HL-60 (cell line): ENCODE measurements around the gene PPP6R2.

Experiments
- GABPA ChIP-seq: IDR thresholded peaks from 2 replicates; pipeline ENCODE4 v1.6.1; 2012; ENCODE audit warnings: low read depth
- POLR2AphosphoS5 ChIP-seq: IDR thresholded peaks from 2 replicates; pipeline ENCODE4 v1.6.1; 2012; ENCODE audit warnings: low read depth
- SPI1 ChIP-seq: IDR thresholded peaks from 2 replicates; pipeline ENCODE4 v1.6.1; 2012; ENCODE audit warnings: low read depth, mild to moderate bottlenecking, borderline replicate concordance
- TF ChIP-seq, protein P1 (sequence below): IDR thresholded peaks from one replicate; pipeline ENCODE4 v1.5.1; 2011; ENCODE audit warnings: low read length, control low read depth, inconsistent platforms; ENCODE audit not compliant: insufficient read depth
- TF ChIP-seq, protein P2 (sequence below): IDR thresholded peaks from 2 replicates; pipeline ENCODE4 v1.6.1; 2012; ENCODE audit warnings: low read depth; ENCODE audit not compliant: insufficient replicate concordance

DNA sequence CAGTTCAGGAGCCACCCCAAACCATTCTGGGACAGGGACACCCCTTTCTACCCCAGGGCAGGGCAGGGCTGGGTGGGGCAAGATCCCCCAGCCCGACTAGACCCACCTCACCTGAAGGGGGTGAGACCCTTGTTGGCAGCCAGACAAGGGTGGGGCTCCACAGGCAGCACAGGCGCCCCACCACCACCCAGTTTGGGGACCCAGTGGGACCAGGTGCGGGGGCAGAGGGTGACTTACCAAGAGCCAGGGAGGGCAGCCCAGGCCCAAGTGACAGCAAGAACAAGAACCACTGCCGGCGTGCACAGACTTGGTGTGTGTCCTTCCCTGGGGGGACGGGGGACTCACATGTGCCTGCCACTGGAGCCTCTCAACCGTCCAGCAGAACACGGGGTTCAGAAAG is 140.4 kb downstream of the PPP6R2 start:
- TF ChIP-seq, protein P1, sequence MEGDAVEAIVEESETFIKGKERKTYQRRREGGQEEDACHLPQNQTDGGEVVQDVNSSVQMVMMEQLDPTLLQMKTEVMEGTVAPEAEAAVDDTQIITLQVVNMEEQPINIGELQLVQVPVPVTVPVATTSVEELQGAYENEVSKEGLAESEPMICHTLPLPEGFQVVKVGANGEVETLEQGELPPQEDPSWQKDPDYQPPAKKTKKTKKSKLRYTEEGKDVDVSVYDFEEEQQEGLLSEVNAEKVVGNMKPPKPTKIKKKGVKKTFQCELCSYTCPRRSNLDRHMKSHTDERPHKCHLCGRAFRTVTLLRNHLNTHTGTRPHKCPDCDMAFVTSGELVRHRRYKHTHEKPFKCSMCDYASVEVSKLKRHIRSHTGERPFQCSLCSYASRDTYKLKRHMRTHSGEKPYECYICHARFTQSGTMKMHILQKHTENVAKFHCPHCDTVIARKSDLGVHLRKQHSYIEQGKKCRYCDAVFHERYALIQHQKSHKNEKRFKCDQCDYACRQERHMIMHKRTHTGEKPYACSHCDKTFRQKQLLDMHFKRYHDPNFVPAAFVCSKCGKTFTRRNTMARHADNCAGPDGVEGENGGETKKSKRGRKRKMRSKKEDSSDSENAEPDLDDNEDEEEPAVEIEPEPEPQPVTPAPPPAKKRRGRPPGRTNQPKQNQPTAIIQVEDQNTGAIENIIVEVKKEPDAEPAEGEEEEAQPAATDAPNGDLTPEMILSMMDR: no peak
- TF ChIP-seq POLR2AphosphoS5 (no peak), GABPA (no peak), SPI1 (no peak)
- TF ChIP-seq, protein P2, sequence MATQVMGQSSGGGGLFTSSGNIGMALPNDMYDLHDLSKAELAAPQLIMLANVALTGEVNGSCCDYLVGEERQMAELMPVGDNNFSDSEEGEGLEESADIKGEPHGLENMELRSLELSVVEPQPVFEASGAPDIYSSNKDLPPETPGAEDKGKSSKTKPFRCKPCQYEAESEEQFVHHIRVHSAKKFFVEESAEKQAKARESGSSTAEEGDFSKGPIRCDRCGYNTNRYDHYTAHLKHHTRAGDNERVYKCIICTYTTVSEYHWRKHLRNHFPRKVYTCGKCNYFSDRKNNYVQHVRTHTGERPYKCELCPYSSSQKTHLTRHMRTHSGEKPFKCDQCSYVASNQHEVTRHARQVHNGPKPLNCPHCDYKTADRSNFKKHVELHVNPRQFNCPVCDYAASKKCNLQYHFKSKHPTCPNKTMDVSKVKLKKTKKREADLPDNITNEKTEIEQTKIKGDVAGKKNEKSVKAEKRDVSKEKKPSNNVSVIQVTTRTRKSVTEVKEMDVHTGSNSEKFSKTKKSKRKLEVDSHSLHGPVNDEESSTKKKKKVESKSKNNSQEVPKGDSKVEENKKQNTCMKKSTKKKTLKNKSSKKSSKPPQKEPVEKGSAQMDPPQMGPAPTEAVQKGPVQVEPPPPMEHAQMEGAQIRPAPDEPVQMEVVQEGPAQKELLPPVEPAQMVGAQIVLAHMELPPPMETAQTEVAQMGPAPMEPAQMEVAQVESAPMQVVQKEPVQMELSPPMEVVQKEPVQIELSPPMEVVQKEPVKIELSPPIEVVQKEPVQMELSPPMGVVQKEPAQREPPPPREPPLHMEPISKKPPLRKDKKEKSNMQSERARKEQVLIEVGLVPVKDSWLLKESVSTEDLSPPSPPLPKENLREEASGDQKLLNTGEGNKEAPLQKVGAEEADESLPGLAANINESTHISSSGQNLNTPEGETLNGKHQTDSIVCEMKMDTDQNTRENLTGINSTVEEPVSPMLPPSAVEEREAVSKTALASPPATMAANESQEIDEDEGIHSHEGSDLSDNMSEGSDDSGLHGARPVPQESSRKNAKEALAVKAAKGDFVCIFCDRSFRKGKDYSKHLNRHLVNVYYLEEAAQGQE: no peak
